Activated T-cell treated with anti-CD3 and anti-CD28 coated beads, Interleukin-2, amount 50 U/mL, for 4 hours (primary cell): ENCODE measurements around the gene MAP3K5. TPM values are rescaled to one million over a fixed set of nuclear protein-coding genes. Genes with fewer than 3 reads are reported as not detected.

Experiments used
- ATAC-seq, 2 donors: fragments of 200-7000 bp; cut with Tn5 transposase; one replicate each; pipeline ENCODE4 v1.10.0; 2021
- DNase-seq: peaks from one replicate; pipeline ENCODE4 v3.0.0-alpha.2; 2020
- H3K27me3 Mint-ChIP-seq: one replicate; pipeline ENCODE4 v1.8.0; 2021; ENCODE audit warnings: low read depth, mixed read lengths
- H3K36me3 Mint-ChIP-seq: one replicate; pipeline ENCODE4 v1.8.0; 2022; ENCODE audit warnings: mixed read lengths; ENCODE audit not compliant: insufficient read depth
- H3K4me1 Mint-ChIP-seq: one replicate; pipeline ENCODE4 v1.8.0; 2021; ENCODE audit warnings: low read depth, mixed read lengths
- H3K4me3 Mint-ChIP-seq: one replicate; pipeline ENCODE4 v1.8.0; 2021; ENCODE audit warnings: mild to moderate bottlenecking, moderate library complexity, mixed read lengths
- H3K9me3 Mint-ChIP-seq: one replicate; pipeline ENCODE4 v1.8.0; 2021; ENCODE audit warnings: mixed read lengths
- total RNA-seq, 3 donors: library from RNA; stranded (reverse); gene quantifications; one replicate each; pipeline ENCODE4 v1.2.1, GENCODE V29; 2021

The MAP3K5 gene
- total RNA-seq, 3 donors from 2014 or later: 5.7 to 10.5 (median 7.9) TPM

DNA sequence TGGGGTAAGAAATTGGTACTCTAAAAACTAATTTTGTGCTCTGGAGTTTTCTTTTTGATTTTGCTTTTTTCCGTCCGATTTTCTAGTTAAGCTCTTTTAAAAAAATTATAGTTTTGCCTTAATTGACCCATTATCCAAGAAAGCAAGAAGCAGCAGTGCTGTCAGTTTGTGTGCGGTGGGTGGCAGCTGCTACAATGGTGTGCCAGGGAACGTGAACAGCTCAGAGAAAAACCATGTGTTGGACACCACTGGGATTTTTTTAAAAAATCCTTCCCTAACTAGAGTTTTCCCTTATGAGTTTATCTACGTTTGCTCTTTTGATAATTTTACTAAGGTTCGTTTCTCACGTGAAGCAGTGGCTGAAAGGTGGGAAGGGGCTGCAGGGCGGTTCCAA, 8.0 kb downstream of the MAP3K5 start:
- Mint-ChIP-seq H3K27me3 (no peaks in the 10 kb centered on the region), H3K4me1 (peaks cover 81% of the 10 kb centered on the region), H3K4me3 (peak overlapping the region; percentile 77), H3K36me3 (peaks cover 3% of the 10 kb centered on the region), H3K9me3 (no peaks in the 10 kb centered on the region)
- DNase-seq (no peak), ATAC-seq (no peak)

DNA sequence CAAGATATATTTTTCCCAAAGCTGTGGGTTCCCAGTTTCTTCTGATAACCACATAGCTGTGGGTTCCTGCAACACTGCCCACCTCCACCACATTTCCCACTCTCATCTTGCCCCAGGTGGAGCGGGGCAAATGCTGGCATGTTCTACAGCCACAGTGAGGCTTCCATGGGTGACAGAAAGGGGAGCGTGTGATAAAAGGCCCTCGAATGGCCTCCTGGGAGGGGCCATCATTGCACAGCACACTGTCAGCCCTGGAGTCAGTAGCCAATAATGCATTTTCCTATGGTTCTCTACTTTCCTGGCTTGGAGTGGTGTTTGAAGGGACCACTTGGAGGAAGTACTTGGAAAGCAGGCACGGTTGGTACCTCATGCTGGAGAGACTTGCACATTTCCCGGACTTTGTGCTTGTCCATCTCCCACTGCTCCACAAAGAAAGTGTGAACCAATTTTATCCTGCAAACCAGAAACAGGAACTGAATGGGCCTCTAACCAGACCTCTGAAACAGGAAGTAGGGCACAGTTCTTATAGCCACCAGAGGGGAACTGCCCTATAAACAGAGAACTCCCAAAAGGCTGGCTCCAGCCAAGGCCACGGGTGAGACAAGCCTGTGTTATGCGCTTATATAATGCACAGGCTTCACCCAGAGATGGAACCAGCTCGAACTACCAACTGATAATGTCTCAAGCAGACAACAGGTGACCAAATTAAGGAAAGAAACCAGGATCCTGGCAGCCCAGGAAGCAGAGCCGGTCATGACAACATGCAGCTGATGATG, 8.6 kb downstream of the MAP3K5 start:
- no peak for DNase-seq
- peaks cover 75% of the 10 kb centered on the region for H3K4me1 Mint-ChIP-seq
- ATAC-seq: no peak
- H3K36me3 Mint-ChIP-seq: peaks cover 2% of the 10 kb centered on the region
- H3K4me3 Mint-ChIP-seq: peak overlapping the region; percentile 55
- no peaks in the 10 kb centered on the region for H3K9me3 Mint-ChIP-seq
- H3K27me3 Mint-ChIP-seq: no peaks in the 10 kb centered on the region

DNA sequence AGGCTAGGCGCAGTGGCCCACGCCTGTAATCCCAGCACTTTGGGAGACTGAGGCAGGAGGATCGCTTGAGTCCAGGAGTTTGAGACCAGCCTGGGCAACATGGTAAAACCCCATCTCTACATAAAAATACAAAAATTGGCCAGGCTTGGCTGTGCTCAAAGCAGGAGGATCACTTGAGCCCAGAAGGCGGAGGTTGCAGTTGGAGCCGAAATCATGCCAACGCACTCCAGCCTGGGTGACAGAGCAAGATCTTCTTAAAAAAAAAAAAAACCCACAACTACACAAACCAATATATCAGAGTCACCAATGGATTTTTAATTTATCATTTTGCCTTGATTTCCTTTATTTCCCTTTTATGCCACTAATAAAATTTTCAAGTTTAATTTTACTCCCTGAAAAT, 9.3 kb downstream of the MAP3K5 start:
- Mint-ChIP-seq H3K4me1 (peaks cover 69% of the 10 kb centered on the region), H3K27me3 (no peaks in the 10 kb centered on the region), H3K36me3 (no peaks in the 10 kb centered on the region), H3K9me3 (no peaks in the 10 kb centered on the region), H3K4me3 (no peak overlapping the region)
- DNase-seq (no peak), ATAC-seq (no peak)

DNA sequence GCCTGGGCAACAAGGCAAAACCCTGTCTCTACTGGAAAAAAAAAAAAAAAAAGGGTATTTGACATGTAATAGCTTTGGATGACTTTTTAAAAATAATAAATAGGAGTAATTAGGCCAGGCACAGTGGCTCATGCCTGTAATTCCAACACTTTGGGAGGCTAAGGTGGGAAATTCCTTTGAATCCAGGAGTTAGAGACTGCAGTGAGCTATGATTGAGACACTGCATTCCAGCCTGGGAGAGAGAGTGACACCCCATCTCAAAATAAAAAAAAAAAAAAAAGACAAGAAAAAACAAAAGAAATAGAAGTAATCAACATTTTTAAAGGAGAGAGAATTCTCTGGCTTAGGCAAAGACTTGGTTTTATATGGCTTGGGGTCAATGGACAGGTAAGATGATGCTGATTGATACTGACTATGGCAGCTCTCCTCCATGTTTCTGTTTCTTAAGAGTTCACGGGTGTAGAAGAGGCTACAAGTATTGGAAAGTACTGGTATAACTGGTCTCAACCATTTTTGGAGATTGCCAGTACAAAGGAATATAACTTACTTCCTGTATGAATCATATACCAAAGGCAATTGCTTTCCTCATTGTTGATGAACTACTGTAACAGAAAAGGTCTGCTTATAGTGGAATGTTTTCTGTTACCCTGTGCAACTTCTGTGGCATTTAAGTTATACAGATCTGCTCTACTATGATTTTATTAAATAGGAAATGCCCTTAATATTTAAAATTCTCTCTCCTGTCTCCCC, 10.1 kb downstream of the MAP3K5 start:
- no peak for DNase-seq
- peak; percentile 53 to 76 for ATAC-seq
- Mint-ChIP-seq H3K36me3 (peaks cover 2% of the 10 kb centered on the region), H3K9me3 (no peaks in the 10 kb centered on the region), H3K27me3 (no peaks in the 10 kb centered on the region), H3K4me1 (peaks cover 63% of the 10 kb centered on the region), H3K4me3 (no peak overlapping the region)

DNA sequence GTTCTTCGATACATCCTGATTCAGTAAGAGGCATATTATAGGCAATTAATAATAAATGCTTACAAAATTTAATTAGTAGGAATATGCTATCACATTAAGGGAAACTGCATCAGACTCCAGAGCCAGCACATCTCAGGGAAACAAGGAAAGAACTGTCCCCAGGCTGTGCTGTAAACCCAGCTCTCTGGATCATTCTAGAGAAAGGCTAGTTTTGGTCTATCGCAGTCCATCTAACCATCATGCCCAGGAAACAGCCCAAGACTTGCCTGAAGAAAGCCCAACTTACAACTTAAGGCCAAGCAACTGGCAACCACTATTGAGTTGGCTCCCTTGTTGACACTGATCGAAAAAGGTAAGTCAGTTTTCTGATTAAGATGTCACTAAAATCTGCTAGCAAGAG, 11.3 kb downstream of the MAP3K5 start:
- Mint-ChIP-seq H3K36me3 (peaks cover 2% of the 10 kb centered on the region), H3K27me3 (no peaks in the 10 kb centered on the region), H3K9me3 (no peaks in the 10 kb centered on the region), H3K4me1 (peaks cover 56% of the 10 kb centered on the region), H3K4me3 (no peak overlapping the region)
- no peak for ATAC-seq
- DNase-seq: no peak

DNA sequence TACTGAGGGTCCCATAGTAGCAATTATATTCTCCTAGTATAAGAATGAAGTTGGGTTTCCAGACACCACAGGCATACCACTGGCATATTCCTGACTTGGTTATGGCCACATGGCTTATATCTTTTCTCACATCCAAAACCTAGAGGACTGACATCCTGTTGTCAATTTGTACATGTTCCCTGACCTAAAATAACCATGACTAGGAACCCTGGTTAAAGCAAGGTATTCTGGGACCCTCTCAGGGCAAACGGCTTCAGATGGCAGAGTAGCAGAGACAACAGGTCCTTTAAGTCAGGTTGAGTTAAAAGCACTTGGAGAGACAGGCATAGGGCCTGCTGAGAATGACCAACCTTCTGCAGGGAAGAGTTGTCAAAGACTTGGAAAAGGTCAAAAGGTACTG, 12.6 kb downstream of the MAP3K5 start:
- Mint-ChIP-seq H3K4me1 (peaks cover 55% of the 10 kb centered on the region), H3K9me3 (no peaks in the 10 kb centered on the region), H3K36me3 (peaks cover 2% of the 10 kb centered on the region), H3K4me3 (no peak overlapping the region), H3K27me3 (no peaks in the 10 kb centered on the region)
- DNase-seq (no peak), ATAC-seq (no peak)

DNA sequence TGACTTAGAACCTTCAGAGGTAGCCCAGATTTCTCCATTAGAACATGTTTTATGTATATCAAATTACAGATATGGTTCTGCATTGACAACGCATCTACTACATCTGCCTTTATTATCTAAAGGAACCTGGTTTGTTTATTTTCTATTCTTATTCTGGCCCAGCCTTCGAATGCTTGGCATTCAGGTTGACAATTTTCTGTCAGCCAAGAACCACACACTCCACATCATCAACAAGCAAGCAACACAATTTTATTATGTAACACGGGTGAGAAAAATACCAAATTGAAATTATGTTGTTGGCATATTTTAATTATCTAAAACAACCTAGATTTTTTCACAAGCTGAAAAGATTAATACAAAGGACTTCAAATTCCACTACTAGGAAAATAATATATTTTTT, 14.6 kb downstream of the MAP3K5 start:
- ATAC-seq: no peak
- Mint-ChIP-seq H3K36me3 (peaks cover 10% of the 10 kb centered on the region), H3K27me3 (no peaks in the 10 kb centered on the region), H3K4me1 (peaks cover 54% of the 10 kb centered on the region), H3K4me3 (no peak overlapping the region), H3K9me3 (no peaks in the 10 kb centered on the region)
- DNase-seq: no peak

DNA sequence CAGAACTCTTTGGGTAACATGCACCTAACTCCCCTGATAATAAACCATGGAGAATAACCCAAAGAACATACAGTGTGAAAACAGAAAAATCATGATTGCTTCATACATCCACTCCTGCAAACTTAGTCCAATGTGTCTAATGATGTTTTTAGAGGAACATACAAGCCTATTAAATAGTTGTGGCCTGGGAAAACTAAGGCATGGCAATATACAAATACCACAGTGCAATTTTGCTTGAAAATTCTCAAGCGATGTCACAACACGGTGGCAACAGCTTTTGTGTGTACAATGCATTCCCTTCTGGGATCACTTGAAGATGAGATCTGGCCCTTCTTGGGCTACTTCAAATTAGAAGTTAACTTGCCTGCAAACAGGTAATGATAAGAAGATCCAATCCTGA, 16.7 kb downstream of the MAP3K5 start:
- Mint-ChIP-seq H3K4me3 (no peak overlapping the region), H3K27me3 (no peaks in the 10 kb centered on the region), H3K4me1 (peaks cover 53% of the 10 kb centered on the region), H3K36me3 (peaks cover 10% of the 10 kb centered on the region), H3K9me3 (no peaks in the 10 kb centered on the region)
- no peak for DNase-seq
- no peak for ATAC-seq

DNA sequence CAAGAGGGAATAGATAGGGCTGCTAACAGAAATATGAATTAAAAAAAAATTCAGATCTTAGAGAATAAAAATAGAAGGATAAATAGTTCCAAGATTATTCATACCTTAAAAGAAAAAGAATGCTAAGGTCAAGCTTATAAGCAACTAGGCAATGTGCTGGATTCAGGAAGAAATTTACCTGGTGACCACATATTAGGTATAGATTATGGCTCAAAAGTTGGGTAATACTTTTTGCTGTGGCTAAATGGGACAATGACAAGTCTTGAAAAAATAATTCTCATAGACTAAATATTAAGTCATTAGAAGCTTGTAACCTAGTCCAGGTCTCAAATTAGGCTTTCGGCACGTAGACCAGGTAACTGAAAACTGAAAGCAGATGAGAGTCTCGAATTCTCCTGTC, 17.2 kb downstream of the MAP3K5 start:
- Mint-ChIP-seq H3K27me3 (no peaks in the 10 kb centered on the region), H3K36me3 (peaks cover 10% of the 10 kb centered on the region), H3K9me3 (no peaks in the 10 kb centered on the region), H3K4me3 (no peak overlapping the region), H3K4me1 (peaks cover 53% of the 10 kb centered on the region)
- DNase-seq (no peak), ATAC-seq (no peak)

DNA sequence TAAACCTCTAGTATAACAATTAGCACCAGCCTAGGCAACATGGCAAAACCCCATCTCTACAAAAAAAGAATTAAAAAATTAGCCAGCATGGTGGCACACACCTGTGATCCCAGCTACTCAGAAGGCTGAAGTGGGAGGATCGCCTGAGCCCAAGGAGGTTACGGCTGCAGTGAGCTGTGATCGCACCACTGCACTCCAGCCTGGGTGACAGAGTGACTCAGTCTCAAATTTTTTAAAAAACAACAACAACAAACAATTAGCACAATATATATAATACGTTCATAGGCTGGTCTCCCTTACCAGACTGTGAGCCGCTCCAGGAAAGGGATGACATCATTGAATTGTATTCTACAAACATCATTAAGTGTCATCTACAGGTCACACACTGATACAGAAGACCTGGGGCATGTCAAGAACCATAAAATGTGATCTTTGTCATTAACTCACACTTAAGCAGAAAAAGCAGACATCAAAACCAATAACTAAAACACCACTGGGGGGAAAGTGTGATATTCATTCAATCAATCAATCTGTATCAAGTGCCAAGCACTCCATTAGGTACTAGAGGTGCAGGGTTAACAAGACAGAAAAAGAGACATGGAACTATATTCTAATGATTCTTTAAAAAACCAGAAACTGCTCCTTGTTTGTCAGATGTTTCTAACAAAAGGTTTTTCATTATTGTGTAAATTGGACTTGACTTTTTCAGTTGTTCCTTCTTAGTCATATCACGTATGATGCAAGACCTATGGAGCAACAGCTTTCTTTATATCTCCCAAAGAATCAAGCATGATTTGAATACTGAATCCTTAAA, 17.8 kb downstream of the MAP3K5 start:
- ATAC-seq (no peak), DNase-seq (no peak)
- Mint-ChIP-seq H3K36me3 (peaks cover 10% of the 10 kb centered on the region), H3K4me3 (no peak overlapping the region), H3K9me3 (no peaks in the 10 kb centered on the region), H3K4me1 (peaks cover 49% of the 10 kb centered on the region), H3K27me3 (no peaks in the 10 kb centered on the region)

DNA sequence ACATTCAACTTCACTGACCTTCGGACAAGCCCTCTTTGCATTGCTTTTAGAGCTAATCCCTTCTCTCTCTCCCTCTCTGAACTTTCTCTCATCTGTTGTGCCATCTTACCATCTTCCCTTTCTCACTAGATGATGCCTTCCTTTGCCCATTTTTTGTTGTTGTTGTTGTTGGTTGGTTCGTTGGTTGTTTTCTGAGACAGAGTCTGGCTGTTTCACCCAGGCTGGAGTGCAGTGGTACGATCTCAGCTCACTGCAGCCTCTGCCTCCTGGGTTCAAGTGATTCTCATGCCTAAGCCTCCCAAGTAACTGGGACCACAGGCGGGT, 18.8 kb downstream of the MAP3K5 start:
- DNase-seq (no peak), ATAC-seq (no peak)
- Mint-ChIP-seq H3K36me3 (peaks cover 11% of the 10 kb centered on the region), H3K4me1 (peaks cover 55% of the 10 kb centered on the region), H3K27me3 (no peaks in the 10 kb centered on the region), H3K4me3 (no peak overlapping the region), H3K9me3 (no peaks in the 10 kb centered on the region)

DNA sequence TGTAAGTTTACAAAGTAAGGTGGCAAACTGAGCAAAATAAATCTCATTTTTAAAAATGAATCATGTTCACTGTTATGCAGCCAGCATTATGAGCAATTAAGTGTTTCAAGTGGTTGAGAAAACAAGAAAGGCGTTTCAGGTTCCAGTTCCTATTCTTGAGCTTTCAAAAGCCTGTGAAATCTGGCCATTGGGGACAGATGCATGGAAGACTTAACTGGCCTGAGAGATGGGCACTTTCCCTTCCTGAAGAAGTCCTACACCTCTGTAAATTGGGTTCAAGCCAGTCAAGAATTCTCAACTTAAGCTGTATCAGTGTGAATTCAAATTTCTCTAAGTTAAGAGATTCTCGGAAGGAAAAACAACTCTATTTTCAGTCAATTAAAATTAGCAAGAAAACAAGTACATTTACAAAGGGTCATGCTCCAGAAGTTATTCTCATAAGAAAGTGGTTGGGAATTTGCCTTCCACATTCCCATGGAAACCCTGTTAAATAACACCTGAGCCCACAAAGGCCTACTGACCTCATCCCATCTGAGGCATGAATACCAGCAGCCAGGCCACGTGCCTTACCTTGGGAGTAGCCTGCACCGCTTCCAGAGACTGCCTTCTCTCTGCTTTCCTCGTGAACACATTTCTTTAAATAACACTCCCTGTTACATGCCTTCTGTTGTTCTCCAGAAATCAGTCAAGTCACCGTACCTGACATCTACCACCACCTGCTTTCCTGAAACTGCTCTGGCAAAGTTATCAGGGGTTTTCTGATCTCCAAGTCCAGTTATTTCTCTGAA, 19.4 kb downstream of the MAP3K5 start:
- ATAC-seq (peak; percentile 60 to 64), DNase-seq (no peak)
- H3K27me3 Mint-ChIP-seq: no peaks in the 10 kb centered on the region
- H3K36me3 Mint-ChIP-seq: peaks cover 11% of the 10 kb centered on the region
- no peaks in the 10 kb centered on the region for H3K9me3 Mint-ChIP-seq
- no peak overlapping the region for H3K4me3 Mint-ChIP-seq
- peaks cover 59% of the 10 kb centered on the region for H3K4me1 Mint-ChIP-seq

DNA sequence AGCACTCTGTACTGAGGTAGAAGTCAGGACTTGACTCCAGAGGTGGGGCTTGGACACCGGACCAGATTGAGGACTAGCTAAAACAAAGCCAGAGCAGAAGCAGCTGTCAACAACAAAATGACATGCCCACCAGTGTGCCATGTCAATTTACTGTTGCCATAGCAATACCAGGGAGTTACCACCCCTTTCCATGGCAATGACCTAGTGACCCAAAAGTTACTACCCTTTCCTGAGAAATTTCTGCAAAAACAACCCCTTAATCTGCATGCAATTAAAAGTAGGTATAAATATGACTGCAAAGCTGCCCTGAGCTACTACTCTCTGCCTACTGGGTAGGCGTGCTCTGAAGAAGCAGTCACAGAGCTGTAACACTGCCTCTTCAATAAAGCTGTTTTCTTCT, 21.0 kb downstream of the MAP3K5 start:
- Mint-ChIP-seq H3K9me3 (no peaks in the 10 kb centered on the region), H3K4me1 (peaks cover 69% of the 10 kb centered on the region), H3K27me3 (no peaks in the 10 kb centered on the region), H3K4me3 (no peak overlapping the region), H3K36me3 (peaks cover 10% of the 10 kb centered on the region)
- no peak for DNase-seq
- peak; percentile 13 to 23 for ATAC-seq

DNA sequence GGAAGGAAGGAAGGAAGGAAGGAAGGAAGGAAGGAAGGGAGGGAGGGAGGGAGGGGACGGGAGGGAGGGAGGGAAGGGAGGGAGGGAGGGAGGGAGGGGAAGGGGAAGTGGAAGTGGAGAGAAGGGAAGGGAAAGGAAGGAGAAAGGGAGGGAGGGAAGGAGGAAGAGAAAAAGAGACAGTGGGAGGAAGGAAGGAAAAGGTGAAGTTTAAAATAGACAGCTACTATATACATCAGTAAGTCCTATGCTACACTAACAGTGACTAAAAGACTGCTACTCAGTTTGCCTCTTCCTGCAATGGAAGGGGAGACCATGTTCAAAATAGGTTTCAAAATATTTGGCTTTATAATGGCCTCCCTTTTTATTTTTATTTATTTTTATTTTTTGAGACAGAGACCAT, 22.5 kb downstream of the MAP3K5 start:
- DNase-seq (no peak), ATAC-seq (no peak)
- H3K4me3 Mint-ChIP-seq: no peak overlapping the region
- peaks cover 10% of the 10 kb centered on the region for H3K36me3 Mint-ChIP-seq
- peaks cover 71% of the 10 kb centered on the region for H3K4me1 Mint-ChIP-seq
- H3K9me3 Mint-ChIP-seq: no peaks in the 10 kb centered on the region
- no peaks in the 10 kb centered on the region for H3K27me3 Mint-ChIP-seq
